Stimulated activated CD8-positive, alpha-beta memory T cell treated with anti-CD3 and anti-CD28 coated beads, Interleukin-15, amount 100 ng/mL, for 24 hours (primary cell): Measurements from ENCODE around the gene ABHD12B.
"Not testable (repeated sequence)": the region's sequence is repeated elsewhere in the genome, so short reads cannot be mapped to it uniquely, and the experiment has no call there.

Source experiments
- DNase-seq: peaks from one replicate; pipeline ENCODE4 v3.0.0-alpha.2; 2020; ENCODE audit warnings: low read depth

The ABHD12B gene

GRCh38 chr14:50839691-50840090 lies 32.2 kb upstream of the ABHD12B start:
- no peak for DNase-seq

- DNase-seq, result no peak
Observed at GRCh38 chr14:50844391-50844790, 27.5 kb upstream of the ABHD12B start.

GRCh38 chr14:50845166-50845565 lies 26.7 kb upstream of the ABHD12B start:
- no peak for DNase-seq

GRCh38 chr14:50846226-50846880 lies 25.5 kb upstream of the ABHD12B start:
- DNase-seq, result no peak

GRCh38 chr14:50853891-50854290 lies 18.0 kb upstream of the ABHD12B start:
- DNase-seq, result no peak

GRCh38 chr14:50854521-50854920 lies 17.3 kb upstream of the ABHD12B start:
- DNase-seq, result no peak

- DNase-seq, result no peak
Observed at GRCh38 chr14:50855558-50855957, 16.3 kb upstream of the ABHD12B start.

GRCh38 chr14:50856660-50857059 lies 15.2 kb upstream of the ABHD12B start:
- DNase-seq, result no peak

GRCh38 chr14:50859296-50859624 lies 12.6 kb upstream of the ABHD12B start:
- no peak for DNase-seq

GRCh38 chr14:50860478-50861086 lies 11.3 kb upstream of the ABHD12B start:
- peak; percentile 67 for DNase-seq

- DNase-seq, result no peak
Observed at GRCh38 chr14:50862036-50862570, 9.8 kb upstream of the ABHD12B start.

GRCh38 chr14:50864237-50864636 lies 7.6 kb upstream of the ABHD12B start:
- DNase-seq, result no peak

GRCh38 chr14:50864946-50865345 lies 6.9 kb upstream of the ABHD12B start:
- no peak for DNase-seq

- no peak for DNase-seq
Observed at GRCh38 chr14:50865391-50866076, 6.3 kb upstream of the ABHD12B start.

- DNase-seq, result no peak
Observed at GRCh38 chr14:50871228-50871627, 625 bp upstream of the ABHD12B start.

GRCh38 chr14:50874757-50875156 lies 2.9 kb downstream of the ABHD12B start:
- no peak for DNase-seq

GRCh38 chr14:50875359-50876070 lies 3.7 kb downstream of the ABHD12B start:
- DNase-seq, result peak; percentile 7

- DNase-seq, result no peak
Observed at GRCh38 chr14:50882932-50883826, 11.3 kb downstream of the ABHD12B start.

GRCh38 chr14:50883827-50884197 lies 12.0 kb downstream of the ABHD12B start:
- no peak for DNase-seq

- DNase-seq, result no peak
Observed at GRCh38 chr14:50887476-50887875, 15.6 kb downstream of the ABHD12B start.

GRCh38 chr14:50892255-50892654 lies 20.4 kb downstream of the ABHD12B start:
- DNase-seq, result no peak

- not testable (repeated sequence) for DNase-seq
Observed at GRCh38 chr14:50896421-50896820, 24.6 kb downstream of the ABHD12B start.
